Measurements from ENCODE around the gene MAP2K5.

MAP2K5 gene

GRCh38 chr15:67765701-67766100, 223.2 kb downstream of the MAP2K5 start:
- no peak for DNase-seq

DNA sequence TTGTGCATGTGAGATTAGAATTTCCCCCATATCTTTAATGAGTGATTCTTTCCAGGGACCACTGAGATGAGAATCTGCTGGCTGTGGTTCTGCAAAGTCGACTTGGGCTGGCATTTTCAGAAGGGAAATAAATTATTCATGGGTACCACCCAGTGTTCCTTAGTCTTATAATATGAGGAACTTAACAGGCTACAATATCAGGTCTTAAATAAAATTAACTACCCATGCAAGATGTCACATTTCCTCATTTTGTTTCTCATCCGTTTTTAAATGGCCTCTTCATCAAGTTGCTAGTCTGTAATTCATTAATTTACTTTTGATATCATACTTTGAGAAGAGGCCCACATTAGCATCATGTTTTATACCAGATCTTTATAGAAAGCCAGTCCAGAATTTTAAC, 224.5 kb downstream of the MAP2K5 start:
- DNase-seq = no peak

DNA sequence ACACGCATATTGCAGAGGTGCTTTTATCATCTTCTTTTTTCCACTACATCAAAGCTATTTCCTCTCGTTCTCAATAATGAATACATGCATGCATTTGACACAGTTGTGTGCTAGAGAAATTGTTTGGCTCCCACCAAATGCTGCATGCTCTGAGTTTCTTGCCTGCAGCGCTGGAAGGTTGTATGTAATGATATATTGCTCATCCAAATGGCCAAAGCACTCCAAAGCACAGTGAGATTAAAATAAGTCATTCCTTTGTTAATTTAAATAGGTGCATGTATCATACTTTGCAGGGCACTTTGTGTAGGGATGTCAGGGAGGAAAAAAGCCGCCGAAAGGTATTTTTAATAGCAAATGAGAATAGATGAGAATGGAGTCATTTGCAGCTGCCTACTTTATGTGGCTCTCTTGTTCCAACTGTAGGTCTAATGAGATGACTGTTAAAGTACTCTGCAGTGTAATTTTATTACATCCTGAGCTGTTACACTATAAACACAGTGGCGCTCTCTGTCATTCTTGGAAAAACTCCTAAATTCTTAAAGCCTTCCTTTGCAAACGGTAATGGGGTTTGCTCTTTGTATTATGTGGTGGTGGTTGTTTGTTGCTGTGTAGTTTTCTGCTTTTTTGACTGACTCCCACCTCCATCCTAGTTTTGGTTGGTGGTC, 225.9 kb downstream of the MAP2K5 start:
- DNase-seq = no peak

DNA sequence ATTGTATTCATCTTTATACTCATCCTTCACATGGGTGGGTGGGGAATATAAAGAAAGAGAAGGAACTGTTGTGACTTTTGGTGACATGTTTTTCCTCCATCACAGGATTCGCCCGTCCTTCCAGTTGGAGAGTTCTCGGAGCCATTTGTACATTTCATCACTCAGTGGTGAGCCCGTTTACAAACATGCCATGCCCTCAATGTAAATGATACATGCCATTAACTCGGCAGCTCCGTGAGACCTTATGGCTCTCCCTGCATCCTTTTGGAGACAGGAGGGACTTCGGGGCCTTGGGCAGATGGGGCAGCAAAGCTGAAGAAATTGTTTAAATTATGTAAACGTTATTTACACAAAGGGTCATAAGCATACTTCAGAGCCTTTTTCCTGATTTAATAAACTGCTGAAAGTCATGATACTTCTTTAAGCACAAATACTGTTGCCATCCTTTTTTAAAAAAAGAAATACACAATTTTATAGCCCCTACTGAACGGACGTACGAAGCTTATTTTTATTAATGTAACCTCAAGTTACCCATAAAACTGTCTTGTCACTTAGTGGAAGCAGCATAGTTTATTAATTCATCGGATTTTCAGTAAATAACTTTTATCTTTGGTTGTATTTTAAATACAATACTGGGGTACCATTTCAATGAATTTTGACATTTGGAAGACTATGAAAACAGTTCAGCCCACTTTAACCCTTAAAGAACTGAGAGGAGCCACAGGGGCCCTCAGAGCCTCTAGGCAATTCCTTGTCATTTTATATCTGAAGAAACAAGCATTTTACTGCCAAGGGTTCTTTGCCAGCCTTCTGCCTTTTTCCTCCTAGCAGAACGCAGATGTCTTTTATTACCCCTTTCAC, 227.2 kb downstream of the MAP2K5 start:
- no peak for DNase-seq

GRCh38 chr15:67770358-67770628, 227.8 kb downstream of the MAP2K5 start:
- DNase-seq = no peak

GRCh38 chr15:67771189-67771800, 228.8 kb downstream of the MAP2K5 start:
- no peak for DNase-seq

- no peak for DNase-seq
Observed at GRCh38 chr15:67774626-67775025, 232.1 kb downstream of the MAP2K5 start.

- DNase-seq = no peak
Observed at GRCh38 chr15:67775250-67775649, 232.7 kb downstream of the MAP2K5 start.

DNA sequence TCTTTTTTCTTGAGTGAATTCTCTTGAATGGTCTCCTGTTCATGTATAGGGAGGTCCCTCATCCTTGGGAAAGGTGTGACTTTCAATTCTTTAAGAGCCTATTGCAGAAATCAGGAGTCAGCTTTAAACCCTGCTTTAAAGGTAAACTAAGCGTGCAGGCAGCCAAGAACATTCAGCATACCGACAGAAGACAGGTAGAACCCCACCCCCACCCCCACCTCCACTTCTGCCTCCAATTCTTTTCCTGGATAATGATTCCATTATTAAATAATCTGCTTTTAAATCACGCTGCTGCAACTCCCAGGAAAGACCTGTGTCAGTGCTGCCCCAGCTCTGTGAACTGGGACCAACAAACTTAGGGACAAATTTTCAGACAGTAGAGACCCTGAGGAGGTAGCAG, 233.5 kb downstream of the MAP2K5 start:
- DNase-seq = no peak

GRCh38 chr15:67776600-67776999, 234.1 kb downstream of the MAP2K5 start:
- no peak for DNase-seq

- no peak for DNase-seq
Observed at GRCh38 chr15:67777071-67777470, 234.6 kb downstream of the MAP2K5 start.

GRCh38 chr15:67777773-67778172, 235.3 kb downstream of the MAP2K5 start:
- no peak for DNase-seq

DNA sequence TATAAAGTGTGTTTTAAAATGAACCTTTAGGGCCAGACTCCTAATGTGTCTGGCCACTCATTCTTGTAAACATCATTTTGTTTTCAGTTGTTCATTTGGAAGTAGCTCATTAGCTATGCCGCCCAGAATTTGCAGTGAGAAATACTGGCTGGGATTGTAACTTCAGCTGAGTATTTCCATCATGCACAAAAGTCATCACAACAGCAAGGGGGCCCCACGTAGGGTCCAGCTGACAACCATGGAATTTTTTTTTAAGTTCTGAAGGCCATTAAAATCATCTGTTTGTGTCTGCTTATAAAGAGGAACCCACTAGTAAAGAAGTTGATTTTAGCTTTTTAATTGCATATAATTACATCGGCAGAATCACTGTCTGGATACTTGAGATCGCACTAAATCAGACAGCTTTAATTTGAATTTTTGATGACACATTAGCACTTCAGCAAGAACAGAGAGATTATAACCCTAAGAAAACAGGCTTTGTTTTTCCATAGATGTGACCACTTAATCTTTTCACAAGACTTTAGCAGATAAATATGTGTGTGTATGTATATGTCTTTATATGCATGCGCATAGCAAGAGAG, 236.6 kb downstream of the MAP2K5 start:
- DNase-seq = no peak

GRCh38 chr15:67779549-67780111, 237.1 kb downstream of the MAP2K5 start:
- peak; percentile 68 for DNase-seq

DNA sequence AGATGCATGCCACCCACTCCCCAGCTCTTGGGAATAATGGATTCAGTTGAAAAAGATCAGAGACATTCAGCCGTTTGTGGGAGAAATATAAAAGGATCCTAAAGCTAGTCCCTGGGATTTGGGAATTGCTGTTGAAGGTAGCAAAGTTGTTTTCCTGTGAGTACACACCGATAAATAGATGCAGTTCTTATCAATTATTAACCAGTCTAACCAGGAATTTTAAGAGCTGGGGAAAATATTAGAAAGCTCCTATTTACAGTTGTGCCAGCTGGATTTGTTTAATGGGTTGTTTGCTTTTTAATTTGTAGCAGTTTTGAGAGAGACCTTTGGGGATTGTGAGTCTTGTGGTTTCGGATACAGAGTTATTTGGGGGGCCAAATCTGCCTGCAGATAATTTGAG, 238.6 kb downstream of the MAP2K5 start:
- DNase-seq = no peak

DNA sequence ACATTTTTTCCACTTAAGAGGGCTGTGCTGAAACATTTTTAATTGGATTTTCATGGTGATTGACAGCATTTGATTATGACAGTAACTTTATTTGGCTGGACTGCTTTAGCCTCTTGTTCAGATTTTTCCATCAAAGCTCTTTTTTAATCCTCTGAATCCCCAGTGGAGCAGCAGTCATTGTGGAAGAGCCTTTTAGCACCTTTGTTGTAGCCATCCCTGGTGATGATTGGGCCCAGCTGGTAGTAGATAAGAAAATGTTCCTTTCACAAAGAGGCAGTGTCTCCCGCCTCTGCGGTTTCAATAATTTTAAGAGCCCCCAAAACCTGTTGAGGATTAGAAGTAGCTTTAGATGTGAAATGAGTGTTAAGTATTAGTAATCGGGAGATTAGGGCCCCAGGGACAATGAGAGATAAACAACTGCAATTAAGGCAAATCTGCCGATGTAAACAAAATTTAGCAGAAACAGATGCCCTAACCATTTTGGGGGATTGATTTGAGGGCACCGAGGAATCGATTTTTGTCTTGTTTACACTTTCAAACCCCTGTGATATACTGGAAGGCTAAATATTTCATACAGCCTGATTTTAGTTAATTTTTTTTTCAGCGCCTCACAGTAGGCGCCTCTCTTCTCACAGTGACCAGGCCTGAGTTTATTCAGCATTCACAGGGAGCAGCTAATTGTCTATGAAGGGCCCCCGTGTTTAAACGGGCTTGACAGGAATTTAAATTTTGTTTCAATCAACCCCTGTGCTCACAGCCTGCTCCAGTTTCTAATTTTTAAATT, 239.6 kb downstream of the MAP2K5 start:
- no peak for DNase-seq

DNA sequence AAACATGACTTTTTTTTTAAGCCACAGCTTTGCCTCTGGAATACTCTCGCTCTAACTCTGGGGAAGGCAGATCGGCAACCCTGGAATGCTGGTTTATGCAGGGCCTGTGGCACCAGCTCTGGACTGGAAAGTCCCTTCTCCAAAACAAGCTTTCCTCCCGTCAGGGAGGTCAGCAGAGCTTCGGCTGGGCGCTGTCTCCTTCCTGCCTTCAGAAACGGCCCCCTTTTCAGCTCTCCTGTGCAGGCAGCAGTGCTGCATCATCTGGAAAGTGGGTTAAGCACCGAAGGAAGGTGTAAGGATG, 240.1 kb downstream of the MAP2K5 start:
- no peak for DNase-seq

GRCh38 chr15:67783303-67783702, 240.8 kb downstream of the MAP2K5 start:
- DNase-seq = peak; percentile 84

DNA sequence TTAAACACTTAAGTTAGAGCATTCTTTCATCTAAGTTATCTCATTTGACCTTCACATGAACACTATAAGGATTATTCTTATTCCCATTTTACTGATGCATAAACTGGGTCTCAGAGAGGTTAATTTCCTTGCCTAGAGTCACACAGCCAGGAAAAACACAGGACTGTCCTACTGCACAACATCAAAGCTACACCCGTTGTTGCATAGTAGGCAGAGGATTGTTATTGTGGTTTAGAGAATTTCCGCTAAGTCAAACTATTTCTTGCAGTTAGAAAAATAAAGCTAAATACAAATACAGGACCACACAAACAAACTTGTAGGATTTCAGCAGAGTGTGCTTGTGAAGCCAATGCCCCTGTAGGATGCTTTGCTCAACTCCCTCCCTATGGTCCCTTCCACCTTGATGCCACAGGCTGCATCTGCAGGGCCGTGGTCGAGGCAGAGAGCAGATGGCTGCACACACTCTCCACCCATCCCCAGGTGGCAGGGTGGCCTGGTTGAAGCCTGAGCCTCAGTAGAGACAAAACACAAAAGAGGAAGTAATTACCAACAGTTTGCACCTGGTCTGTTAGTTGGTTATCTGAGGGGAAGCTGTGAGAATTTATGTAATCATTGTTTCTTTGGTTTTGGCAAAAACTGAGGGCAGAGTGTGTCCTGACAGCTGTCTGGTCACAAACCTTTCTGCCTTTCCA, 241.7 kb downstream of the MAP2K5 start:
- DNase-seq = peak; percentile 70

DNA sequence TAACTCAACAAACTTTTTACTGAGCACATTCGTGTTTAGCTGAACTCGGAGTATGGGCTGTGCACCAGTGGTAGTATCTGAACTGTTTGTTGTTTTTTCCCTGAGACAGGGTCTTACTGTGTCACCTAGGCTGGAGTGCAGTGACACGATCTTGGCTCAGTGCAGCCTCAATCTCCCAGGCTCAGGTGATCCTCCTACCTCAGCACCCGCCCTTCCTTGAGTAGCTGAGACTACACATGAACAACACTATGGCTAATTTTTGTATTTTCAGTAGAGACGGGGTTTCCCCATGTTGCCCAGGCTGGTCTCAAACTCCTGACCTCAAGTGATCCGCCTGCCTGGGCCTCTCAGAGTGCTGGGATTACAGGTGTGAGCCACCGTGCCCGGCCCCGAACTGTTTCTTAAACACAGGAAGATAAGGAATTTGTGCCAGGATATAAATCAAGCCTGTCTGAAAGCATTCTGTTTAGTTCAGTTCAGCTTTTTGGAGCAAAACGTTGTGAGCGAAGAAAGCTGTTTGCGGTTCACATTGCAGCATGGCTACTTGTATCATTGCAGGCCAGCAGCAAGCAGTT, 242.4 kb downstream of the MAP2K5 start:
- DNase-seq = no peak

- DNase-seq = no peak
Observed at GRCh38 chr15:67785431-67785830, 242.9 kb downstream of the MAP2K5 start.

- DNase-seq = no peak
Observed at GRCh38 chr15:67786646-67787045, 244.1 kb downstream of the MAP2K5 start.

Measured in hematopoietic multipotent progenitor cell treated with erythropoietin and hydrocortisone succinate and interleukin-3 and kit ligand, for 6 days (in vitro differentiated cells).